Amniotic stem cell (primary cell): ENCODE measurements around the gene TET1.
"Not testable (repeated sequence)": the region's sequence is repeated elsewhere in the genome, so short reads cannot be mapped to it uniquely, and the experiment has no call there.

Experiments
- DNase-seq: peaks from one replicate; lab custom pipeline; 2025; lab: John Stamatoyannopoulos, UW

TET1 gene

DNA sequence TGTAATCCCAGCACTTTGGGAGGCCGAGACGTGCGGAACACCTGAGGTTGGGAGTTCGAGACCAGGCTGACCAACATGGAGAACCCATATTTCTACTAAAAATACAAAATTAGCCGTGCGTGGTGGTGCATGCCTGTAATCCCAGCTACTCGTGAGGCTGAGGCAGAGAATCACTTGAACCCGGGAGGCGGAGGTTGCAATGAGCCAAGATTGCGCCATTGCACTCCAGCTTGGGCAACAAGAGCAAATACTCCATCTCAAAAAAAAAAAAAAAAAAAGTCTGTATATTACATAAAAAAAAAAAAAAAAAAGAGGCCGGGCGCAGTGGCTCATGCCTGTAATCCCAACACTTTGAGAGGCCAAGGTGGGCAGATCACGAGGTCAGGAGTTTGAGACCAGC, 152.9 kb downstream of the TET1 start:
- not testable (repeated sequence) for DNase-seq

DNA sequence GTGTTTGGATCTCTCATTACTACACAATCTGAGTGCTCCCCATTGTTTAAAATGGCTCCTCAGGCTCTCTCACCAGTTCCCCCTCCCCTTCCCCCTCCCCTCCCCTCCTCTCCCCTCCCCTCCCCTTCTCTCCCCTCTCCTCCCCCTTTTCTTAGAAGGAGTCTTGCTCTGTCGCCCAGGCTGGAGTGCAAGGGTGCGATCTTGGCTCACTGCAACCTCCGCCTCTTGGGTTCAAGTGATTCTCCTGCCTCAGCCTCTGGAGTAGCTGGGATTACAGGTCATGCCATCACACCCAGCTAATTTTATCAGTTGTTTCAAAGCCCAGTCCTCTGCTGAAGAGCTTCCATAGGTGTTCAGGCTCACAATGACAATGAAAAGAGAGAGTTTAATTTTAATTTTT, 157.3 kb downstream of the TET1 start:
- DNase-seq = no peak

DNA sequence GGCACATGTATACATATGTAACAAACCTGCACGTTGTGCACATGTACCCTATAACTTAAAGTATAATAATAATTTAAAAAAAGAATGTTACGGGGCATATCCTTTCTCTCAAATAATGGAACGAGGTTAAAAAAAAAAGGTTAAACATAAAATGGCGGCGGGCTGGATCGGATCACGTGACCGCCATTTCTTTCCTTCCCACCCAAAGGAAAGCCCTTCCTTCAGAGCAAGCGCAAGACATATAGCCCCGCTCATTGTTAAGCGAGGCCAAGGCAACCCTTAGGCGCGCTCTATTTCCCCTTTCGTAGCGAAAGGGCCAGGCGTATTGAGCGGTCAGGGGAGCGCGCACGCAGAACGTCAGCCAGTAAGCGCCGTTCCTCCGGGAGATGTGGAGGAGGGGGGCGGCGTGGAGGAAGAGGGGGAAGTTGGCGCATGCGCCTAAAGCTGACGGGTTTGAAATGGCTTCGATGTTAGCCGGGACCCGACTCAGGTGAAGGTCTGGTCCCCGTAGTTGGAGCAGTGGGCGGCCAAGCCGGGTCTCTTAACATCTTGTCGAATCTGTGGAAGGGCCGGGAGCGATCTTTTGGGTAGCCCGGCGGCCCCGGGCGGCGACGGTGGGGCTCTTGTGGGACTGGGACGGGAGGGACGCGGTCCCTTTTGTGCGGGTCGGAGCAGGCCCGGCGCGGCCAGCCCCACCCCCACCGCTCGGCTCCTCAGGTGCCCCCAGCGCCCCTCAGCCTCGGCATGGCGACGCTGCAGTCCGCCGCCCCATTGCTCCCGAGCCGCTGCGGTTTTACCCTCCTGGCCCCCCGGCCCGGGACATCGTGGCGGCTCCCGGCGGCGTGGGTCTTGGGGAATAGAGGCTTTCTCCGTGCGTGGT, 160.9 kb downstream of the TET1 start, which contains the start of gene CCAR1:
Gene CCAR1, plus strand, starts transcription at position 447 of the 880 bp plus-strand sequence. CDS start 1,266 bp downstream, outside the sequence.
- peak; percentile 94 for DNase-seq

- DNase-seq = no peak
These were observed 161.7 kb downstream of the TET1 start for GRCh38 chr10:68721673-68722335.

GRCh38 chr10:68725016-68725415, 164.9 kb downstream of the TET1 start:
- DNase-seq = no peak

- DNase-seq = no peak
These were observed 167.0 kb downstream of the TET1 start for GRCh38 chr10:68727146-68727545.

- no peak for DNase-seq
These were observed 172.5 kb downstream of the TET1 start for GRCh38 chr10:68732651-68733050.

DNA sequence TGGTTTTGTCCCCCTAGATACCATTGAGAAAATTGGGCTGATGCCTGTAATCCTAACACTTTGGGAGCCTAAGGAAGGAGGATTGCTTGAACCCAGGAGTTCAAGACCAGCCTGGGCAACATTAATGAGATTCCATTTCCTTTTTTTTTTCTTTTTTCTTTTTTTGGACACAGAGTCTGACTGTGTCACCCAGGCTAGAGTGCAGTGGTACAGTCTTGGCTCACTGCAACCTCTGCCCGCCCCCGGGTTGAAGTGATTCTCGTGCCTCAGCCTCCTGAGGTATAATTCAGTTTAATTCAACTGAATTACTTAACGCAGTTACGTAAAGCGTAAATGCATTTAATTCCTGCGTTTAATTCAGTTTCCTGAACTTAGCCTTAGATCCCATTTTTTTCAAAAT, 174.2 kb downstream of the TET1 start:
- DNase-seq = no peak

DNA sequence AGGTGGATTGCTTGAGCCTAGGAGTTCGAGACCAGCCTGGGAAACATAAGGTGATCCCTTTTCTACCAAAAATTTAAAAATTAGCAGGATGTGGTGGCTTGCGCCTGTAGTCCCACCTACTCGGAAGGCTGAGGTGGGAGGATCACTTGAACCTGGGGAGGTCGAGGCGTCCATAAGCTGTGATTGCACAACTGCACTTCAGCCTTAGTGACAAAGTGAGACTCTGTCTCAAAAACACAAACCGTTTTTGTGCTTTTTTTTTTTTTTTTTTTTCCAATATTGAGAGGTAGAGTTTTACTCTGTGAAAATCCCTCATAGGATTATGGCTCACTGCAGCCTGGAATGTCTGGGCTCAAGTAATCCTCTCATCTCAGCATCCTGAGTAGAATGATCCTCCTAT, 175.0 kb downstream of the TET1 start:
- DNase-seq = no peak

GRCh38 chr10:68735739-68736138, 175.6 kb downstream of the TET1 start:
- DNase-seq = not testable (repeated sequence)

GRCh38 chr10:68740676-68741075, 180.5 kb downstream of the TET1 start:
- not testable (repeated sequence) for DNase-seq

- no peak for DNase-seq
These were observed 182.3 kb downstream of the TET1 start for GRCh38 chr10:68742397-68742796.
